GM21528 (cell line): ENCODE results near the gene KBTBD12.

Experiments
- ATAC-seq: cut with Tn5 transposase; IDR thresholded peaks from one replicate; pipeline ENCODE4 v1.9.1; 2021; ENCODE audit warnings: mild to moderate bottlenecking, moderate library complexity; ENCODE audit not compliant: unreplicated experiment, low FRiP score

Gene KBTBD12

GRCh38 chr3:127984241-127984975 is 69.4 kb downstream of the KBTBD12 start:
- ATAC-seq: no peak

GRCh38 chr3:127985216-127985615 is 70.2 kb downstream of the KBTBD12 start:
- ATAC-seq: no peak

DNA sequence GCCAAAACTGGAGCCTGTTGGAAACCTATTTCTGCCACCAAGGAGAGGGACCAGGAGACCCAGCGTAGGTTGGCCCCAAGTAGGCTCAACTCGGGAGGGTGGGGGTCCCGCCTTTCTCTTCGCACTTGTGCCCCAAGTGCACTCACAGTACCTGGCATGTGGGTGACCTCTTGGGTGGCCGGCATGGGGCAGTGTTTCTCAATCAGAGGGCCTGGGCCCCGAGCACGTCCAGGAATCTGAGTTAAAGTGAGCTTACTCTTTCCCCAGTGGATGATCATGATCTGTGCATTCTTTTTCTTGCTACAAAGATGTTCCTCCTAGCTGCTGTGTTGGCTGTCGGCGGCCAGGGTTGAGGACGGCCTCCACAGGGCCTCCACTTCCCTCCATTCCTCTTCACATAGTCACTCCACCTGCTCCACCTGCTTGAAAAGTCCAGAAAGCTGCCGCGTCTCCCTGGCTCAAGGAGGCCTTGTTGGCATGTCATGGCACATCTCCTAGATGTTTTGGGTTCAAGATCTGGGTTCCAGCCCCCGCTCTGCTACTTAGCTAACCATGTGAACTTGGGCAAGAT is 70.7 kb downstream of the KBTBD12 start:
- ATAC-seq: no peak

DNA sequence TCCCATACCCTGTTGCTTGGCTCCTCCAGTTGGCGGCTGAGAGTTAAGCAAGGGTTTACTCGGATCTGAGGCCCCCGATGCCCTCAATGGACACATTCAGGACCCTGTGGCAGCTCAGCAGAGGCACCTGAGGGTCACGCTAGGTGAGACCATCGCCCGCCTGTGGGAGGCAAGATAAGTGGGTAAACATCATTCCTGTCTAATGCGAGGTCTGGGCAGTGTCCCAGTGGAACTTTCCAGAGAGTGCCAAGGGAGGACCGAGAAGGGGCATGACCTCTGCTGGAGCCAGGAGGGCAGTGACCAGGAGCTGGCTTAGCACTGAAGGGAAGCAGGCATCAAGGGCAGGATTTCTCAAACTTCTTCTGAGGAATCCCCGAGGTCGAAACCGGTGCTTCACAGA is 71.8 kb downstream of the KBTBD12 start:
- ATAC-seq: no peak

- no peak for ATAC-seq
Measured at GRCh38 chr3:127987309-127987995, 72.4 kb downstream of the KBTBD12 start.

DNA sequence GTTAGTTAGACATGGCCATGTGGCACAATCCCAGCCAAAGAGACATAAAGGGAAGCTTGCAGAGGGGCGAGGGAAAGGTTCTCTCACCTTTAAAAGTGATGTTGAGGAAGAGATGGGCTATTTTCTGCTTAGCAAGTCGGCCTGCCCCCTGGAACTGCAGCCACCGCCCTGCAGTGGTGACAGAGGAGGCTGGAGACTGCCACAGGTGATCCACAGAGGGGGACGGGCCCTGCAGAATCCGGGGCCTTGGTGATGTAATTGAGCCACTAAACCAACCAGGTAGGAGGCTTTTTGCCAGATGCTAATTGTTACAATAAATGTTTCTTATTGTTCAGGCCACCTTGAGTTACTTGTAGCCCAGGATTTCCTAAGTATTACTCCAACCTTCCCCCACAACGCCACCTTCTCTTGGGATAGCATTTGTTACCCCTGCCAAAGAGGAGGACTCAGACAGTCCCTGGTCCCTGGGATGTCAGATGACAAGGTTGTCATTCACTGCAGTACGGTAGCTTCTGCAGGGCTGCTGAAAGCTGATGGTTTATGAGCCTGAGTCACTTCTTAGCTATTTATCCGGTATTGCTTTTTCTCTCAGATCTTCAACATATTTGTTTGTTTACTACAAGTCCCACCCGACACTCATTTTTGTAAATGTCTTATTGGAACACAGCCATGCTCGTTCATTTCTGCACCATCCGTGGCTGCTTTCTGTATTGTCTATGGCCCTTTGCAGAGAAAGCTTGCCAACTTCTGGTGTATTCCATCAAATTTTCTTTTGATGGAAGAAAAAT is 73.9 kb downstream of the KBTBD12 start:
- no peak for ATAC-seq

GRCh38 chr3:127990051-127990450 is 75.0 kb downstream of the KBTBD12 start:
- no peak for ATAC-seq

GRCh38 chr3:127990461-127990860 is 75.4 kb downstream of the KBTBD12 start:
- ATAC-seq: no peak

- ATAC-seq: no peak
Measured at GRCh38 chr3:127991251-127991650, 76.2 kb downstream of the KBTBD12 start.

DNA sequence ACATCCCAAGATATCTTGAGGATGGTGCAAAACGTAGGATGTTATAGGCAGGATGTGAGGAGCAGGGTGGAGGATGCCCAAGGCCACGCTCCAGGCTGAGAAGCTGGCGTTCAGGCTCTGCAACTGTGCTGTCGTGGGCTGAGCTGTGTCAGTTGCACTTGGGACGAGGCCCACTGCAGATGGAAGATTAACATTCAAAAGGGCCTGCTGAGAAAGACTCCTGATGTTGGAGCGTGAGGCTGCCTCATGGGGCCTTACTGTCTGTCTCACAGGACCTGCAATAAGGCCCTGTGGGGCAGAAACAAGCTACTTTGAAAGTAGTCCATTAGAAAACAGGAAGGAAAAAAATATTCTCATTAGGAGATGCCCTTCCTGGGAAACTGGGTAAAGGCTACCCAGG is 76.6 kb downstream of the KBTBD12 start:
- ATAC-seq: no peak

DNA sequence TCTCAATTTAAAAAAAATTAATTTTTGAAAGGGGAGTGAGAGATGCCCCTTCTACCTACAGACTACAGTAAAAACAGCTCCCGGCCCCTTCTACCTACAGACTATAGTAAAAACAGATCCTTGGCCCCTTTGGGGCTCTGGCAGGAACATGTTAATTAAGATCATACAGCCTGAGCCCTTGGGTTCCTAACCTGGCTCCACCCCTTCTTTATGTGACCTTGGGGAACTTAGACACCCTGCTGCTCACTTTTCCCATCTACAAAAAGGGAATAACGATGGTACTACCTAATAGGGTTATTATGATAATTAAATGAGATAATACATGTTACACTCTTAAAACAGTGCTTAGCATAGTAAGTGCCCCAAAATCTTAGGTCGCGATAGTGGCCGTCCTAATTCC is 77.1 kb downstream of the KBTBD12 start:
- ATAC-seq: no peak

DNA sequence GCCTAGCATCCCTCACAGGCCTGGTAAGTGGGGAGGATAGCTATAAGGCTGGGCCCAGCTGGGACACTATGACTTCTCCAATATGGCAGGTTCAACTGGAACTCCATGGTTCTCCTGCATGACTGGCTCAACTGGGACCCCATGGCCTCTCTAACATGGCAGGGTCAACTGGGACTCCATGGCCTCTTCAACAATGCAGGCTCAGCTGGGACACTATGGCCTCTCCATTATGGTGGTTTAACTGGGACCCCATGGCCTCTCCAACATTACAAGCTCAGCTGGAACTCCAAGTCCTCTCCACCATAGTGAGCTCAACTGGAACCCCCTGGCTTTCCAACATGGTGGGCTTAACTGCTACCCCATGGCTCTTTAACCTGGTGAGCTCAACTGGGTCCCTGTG is 79.0 kb downstream of the KBTBD12 start:
- ATAC-seq: no peak

DNA sequence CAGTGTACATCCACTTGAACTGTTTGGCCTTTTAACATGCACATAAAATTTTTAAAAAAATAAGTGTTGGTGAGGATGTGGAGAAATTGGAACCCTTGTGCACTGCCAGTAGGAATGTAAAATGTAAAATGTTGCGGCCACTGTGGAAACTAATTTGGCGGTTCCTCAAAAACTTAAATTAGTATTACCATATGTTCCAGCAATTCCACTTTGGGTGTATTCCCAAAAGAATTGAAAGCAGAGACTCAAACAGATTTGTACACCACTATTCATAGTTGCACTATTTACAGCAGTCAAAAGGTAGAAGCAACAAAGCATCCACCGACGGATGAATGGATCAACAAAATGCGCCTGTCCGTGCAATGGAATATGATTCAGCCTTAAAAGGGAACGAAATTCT is 82.0 kb downstream of the KBTBD12 start:
- ATAC-seq: no peak

DNA sequence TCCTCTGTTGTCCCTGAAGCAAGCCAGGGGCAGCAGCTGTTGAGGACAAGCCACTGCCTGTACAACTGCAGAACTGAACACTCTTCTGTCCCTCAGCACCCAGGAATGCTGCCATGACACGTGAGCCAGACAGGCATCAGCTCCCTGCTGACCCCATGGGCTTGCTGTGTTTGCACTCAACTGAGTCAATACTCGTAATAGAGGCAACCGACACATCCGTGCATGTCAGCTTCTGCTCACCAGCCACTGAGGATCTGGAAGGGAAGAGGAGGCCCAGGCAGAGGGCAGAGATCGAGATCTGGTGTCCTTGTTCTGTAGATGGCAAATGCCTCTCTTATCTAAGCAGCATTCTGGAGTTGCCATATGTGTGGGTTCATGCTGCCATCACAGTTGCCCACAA is 82.9 kb downstream of the KBTBD12 start:
- ATAC-seq: no peak

- no peak for ATAC-seq
Measured at GRCh38 chr3:127998596-127998995, 83.6 kb downstream of the KBTBD12 start.

GRCh38 chr3:127999509-128000106 is 84.6 kb downstream of the KBTBD12 start:
- ATAC-seq: no peak

DNA sequence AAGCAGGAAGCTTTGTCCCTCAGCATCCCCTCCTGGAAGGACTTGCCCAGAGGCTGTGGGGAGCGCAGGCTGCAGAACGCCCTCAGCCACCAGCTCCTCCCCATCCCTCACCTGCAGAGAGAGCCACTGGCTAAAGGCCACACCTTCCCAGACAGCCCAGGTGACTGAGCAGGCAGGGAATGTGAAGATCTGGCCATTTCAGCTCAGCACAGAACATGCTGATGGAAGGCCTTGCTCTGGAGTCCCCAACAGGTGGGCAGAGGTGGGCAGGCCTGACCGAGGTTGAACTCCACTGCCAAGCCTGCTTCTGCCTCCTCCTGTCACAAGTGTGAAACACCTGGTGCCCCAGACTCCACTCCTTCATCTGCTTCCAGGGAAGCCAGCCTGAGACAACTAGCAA is 86.5 kb downstream of the KBTBD12 start:
- ATAC-seq: no peak

- no peak for ATAC-seq
Measured at GRCh38 chr3:128004661-128005060, 89.6 kb downstream of the KBTBD12 start.

DNA sequence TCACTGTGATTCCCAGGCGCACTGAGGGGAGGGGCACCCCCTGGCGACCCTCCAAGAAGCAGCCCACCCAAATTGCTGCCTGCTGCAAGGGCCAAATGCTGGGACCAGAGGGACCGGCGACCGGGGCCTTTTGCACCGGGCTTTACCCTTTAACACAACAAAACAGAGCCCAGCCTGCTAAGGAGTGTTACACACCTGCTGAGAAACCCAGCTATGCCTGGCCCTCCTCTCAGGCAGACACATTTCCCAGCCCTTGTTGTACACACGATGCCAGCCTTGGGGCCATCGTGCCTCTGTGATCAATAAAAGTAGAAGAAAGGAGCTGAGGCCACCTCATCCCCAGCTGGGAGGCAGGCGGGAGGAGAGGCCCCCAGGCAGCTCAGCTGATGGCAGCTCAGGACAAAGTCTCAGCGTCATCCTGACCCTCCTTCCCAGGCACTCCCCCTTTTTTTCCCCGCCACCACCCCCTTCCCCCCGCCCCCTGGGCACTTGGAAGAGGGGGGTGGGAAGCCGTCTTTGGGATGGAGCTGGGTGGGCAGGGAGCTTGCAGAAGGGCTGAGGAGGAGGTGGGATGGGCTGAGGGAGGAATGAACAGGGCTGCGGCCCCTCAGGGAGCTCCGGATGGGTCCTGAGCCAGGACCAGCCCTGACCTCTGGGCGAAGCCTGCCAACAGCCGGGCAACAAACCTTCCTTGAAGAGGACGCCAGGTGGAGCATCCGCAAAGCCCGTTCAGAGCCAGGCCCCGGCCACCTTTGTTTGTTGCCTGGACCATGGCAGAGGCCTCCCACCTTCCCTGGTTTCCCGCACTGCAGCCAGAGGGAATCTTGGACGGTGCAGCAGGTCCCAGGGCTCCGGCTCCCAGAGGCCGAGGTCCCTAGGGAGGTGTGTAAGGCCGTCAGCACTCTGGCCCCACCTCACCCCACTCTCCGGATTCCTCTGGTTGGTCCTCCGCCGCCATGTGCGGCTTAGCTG is 91.3 kb downstream of the KBTBD12 start:
- ATAC-seq: no peak

GRCh38 chr3:128007033-128007424 is 92.0 kb downstream of the KBTBD12 start:
- no peak for ATAC-seq
